A673 (cell line): ENCODE data around the gene B3GNT7. TPM values are rescaled to one million over a fixed set of nuclear protein-coding genes. Genes with fewer than 3 reads are reported as not detected.

Experiments used
- BruUV-seq: library from RNA; stranded (reverse); fragments of 400-500 nt; replicated peaks from 2 replicates; lab custom pipeline; 2021; lab: Mats Ljungman, UMichigan
- CTCF ChIA-PET: fragments of 300-600 bp; sonication (Branson Sonifier 250); formaldehyde crosslinking; loops from one replicate; lab custom pipeline; 2022; ENCODE audit warnings: antibody characterized with exemption; lab: Charles Lee
- POLR2A ChIA-PET: fragments of 300-600 bp; sonication (Branson Sonifier 250); formaldehyde crosslinking; loops from one replicate; lab custom pipeline; 2022; ENCODE audit warnings: antibody characterized with exemption; ENCODE audit not compliant: low non-redundant PET; lab: Charles Lee
- DNase-seq: peaks from one replicate; pipeline ENCODE4 v3.0.0-alpha.2; 2015; ENCODE audit warnings: low spot score
- H3K27ac ChIP-seq: fragments of 200-600 bp; sonication (generic); 2 replicates; pipeline ENCODE4 v1.5.1; 2016; ENCODE audit warnings: mixed run types, low read depth, mild to moderate bottlenecking, mixed read lengths, antibody characterized with exemption, low read length; ENCODE audit not compliant: poor library complexity, severe bottlenecking
- H3K27me3 ChIP-seq: fragments of 200-600 bp; sonication (generic); replicated peaks from 2 replicates; pipeline ENCODE4 v1.6.1; 2017; ENCODE audit warnings: mixed run types, low read depth, mild to moderate bottlenecking, mixed read lengths, antibody characterized with exemption, low read length; ENCODE audit not compliant: insufficient read depth, poor library complexity
- H3K36me3 ChIP-seq: fragments of 200-600 bp; sonication (generic); 2 replicates; pipeline ENCODE4 v1.6.1; 2016; ENCODE audit warnings: mixed run types, mild to moderate bottlenecking, mixed read lengths, antibody characterized with exemption, low read length; ENCODE audit not compliant: insufficient read depth, poor library complexity, severe bottlenecking
- H3K4me1 ChIP-seq: fragments of 200-600 bp; sonication (generic); 2 replicates; pipeline ENCODE4 v1.6.1; 2017; ENCODE audit warnings: mixed run types, mild to moderate bottlenecking, mixed read lengths, antibody characterized with exemption, low read length; ENCODE audit not compliant: insufficient read depth, poor library complexity, severe bottlenecking
- H3K4me3 ChIP-seq: fragments of 200-600 bp; sonication (generic); 2 replicates; pipeline ENCODE4 v1.5.1; 2016; ENCODE audit warnings: low read depth, mixed run types, mild to moderate bottlenecking, mixed read lengths, low read length; ENCODE audit not compliant: poor library complexity, severe bottlenecking
- H3K9me3 ChIP-seq: fragments of 200-600 bp; sonication (generic); 2 replicates; pipeline ENCODE4 v1.6.1; 2016; ENCODE audit warnings: mixed run types, low read depth, mild to moderate bottlenecking, mixed read lengths, antibody characterized with exemption, low read length; ENCODE audit not compliant: poor library complexity, severe bottlenecking
- EZH2 ChIP-seq: fragments of 200-600 bp; sonication (generic); IDR thresholded peaks from 2 replicates; pipeline ENCODE4 v1.6.1; 2017; ENCODE audit warnings: borderline replicate concordance, low read depth, mild to moderate bottlenecking, mixed read lengths, antibody characterized with exemption, low read length; ENCODE audit not compliant: poor library complexity, severe bottlenecking
- intact Hi-C: fragments of 100-400 bp; cut with micrococcal nuclease; formaldehyde crosslinking; loops from one replicate; pipeline ENCODE4 v1.10.0; 2022; ENCODE audit not compliant: unreplicated experiment
- total RNA-seq: library from RNA; stranded (reverse); gene quantifications from 2 replicates; pipeline ENCODE4 v1.2.3, GENCODE V29; 2021
- TF ChIP-seq, protein P1 (sequence below): fragments of 300-800, 200-600 bp; sonication (generic); conservative IDR thresholded peaks from 2 replicates; pipeline ENCODE4 v1.5.1; 2017; ENCODE audit warnings: low read depth, mild to moderate bottlenecking, antibody characterized with exemption, low read length, moderate library complexity, mixed read lengths

The B3GNT7 gene
- total RNA-seq, 1 experiment from 2014 or later, result not detected

DNA sequence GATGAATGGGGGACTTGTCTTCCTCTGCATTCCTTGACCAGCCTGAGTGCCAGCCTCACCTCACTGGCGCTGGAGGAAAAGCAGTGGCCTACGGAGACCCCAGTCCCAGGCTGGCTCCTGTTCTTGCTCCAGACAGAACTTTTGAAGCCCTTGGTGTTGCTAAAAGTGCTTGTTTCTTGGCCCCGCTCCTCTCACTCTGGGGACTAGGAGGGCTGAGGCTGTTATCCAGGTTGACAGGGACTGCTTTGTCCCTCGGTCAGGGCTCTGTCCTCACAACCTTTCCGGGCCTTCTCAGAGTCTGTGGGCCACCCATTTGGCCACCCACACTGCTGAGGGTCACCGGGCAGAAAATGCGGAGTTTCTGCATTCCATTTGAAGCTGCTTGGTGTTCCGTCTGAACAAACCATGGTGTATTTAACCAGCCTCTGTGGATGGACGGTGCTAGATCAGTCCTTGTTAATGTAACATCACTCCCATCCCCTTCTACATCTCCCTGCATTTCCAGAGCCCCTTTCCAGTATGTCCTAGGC, 25.6 kb downstream of the B3GNT7 start:
- no peak overlapping the region for H3K4me3 ChIP-seq
- H3K27ac ChIP-seq, result no peak overlapping the region
- no peaks in the 10 kb centered on the region for H3K36me3 ChIP-seq
- ChIA-PET POLR2A (no interaction called here), CTCF (no interaction called here)
- no peaks in the 10 kb centered on the region for H3K27me3 ChIP-seq
- no peak for DNase-seq
- intact Hi-C loops, result no loop called here
- H3K9me3 ChIP-seq, result no peaks in the 10 kb centered on the region
- TF ChIP-seq, protein P1, sequence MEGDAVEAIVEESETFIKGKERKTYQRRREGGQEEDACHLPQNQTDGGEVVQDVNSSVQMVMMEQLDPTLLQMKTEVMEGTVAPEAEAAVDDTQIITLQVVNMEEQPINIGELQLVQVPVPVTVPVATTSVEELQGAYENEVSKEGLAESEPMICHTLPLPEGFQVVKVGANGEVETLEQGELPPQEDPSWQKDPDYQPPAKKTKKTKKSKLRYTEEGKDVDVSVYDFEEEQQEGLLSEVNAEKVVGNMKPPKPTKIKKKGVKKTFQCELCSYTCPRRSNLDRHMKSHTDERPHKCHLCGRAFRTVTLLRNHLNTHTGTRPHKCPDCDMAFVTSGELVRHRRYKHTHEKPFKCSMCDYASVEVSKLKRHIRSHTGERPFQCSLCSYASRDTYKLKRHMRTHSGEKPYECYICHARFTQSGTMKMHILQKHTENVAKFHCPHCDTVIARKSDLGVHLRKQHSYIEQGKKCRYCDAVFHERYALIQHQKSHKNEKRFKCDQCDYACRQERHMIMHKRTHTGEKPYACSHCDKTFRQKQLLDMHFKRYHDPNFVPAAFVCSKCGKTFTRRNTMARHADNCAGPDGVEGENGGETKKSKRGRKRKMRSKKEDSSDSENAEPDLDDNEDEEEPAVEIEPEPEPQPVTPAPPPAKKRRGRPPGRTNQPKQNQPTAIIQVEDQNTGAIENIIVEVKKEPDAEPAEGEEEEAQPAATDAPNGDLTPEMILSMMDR, result no peak
- TF ChIP-seq EZH2, result no peak
- BruUV-seq, result no TSS peak
- H3K4me1 ChIP-seq, result no peaks in the 10 kb centered on the region

DNA sequence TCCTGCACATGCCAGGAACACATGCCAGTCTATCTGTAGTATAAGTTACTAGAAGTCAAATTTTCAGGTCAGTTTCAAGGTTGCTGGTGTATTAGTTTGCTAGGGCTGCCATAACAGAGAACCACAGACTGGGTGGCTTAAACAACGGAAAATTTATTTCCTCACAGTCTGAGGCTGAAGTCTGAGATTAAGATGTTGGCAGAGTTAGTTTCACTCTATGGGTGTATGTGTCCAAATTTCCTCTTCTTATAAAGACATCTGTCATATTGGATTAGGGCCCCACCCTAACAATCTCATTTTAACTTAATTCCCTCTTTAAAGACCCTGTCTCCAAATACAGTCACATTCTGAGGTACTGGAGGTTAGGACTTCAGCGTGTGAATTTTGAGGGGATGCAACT, 26.5 kb downstream of the B3GNT7 start:
- intact Hi-C loops, result no loop called here

DNA sequence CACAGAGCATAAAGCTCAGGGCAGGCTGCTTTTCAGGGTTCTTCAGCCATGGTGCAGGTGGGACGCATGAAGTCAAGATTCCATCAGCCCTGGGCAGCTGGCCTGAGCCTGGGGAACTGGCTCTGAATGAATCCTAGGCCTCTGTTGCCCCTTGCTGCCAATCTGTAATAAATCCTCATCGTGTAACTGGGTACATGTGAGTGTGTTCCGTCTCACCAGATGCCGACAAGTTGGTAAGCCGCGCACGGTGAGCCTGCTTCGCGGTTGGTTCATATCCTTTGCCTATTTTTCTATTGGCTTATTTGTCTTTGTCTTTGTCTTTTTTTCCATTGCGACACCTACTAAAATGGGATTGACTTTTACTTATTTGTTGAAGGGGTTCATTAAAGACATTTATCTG, 27.7 kb downstream of the B3GNT7 start:
- H3K4me1 ChIP-seq, result no peaks in the 10 kb centered on the region
- no peaks in the 10 kb centered on the region for H3K27me3 ChIP-seq
- no peak for DNase-seq
- CTCF ChIA-PET, result no interaction called here
- no peak overlapping the region for H3K27ac ChIP-seq
- H3K36me3 ChIP-seq, result no peaks in the 10 kb centered on the region
- BruUV-seq, result no TSS peak
- POLR2A ChIA-PET, result no interaction called here
- intact Hi-C loops, result no loop called here
- no peak for TF ChIP-seq EZH2
- TF ChIP-seq, protein P1, result no peak
- no peak overlapping the region for H3K4me3 ChIP-seq
- H3K9me3 ChIP-seq, result no peaks in the 10 kb centered on the region

More for the DNA sequence above, 26.5 kb downstream of the B3GNT7 start:
- H3K36me3 ChIP-seq, result no peaks in the 10 kb centered on the region
- CTCF ChIA-PET, result no interaction called here
- DNase-seq, result no peak
- no TSS peak for BruUV-seq
- no peak for TF ChIP-seq EZH2
- TF ChIP-seq, protein P1, result no peak
- H3K27me3 ChIP-seq, result no peaks in the 10 kb centered on the region
- H3K9me3 ChIP-seq, result no peaks in the 10 kb centered on the region
- H3K4me1 ChIP-seq, result no peaks in the 10 kb centered on the region
- POLR2A ChIA-PET, result no interaction called here
- no peak overlapping the region for H3K27ac ChIP-seq
- no peak overlapping the region for H3K4me3 ChIP-seq
